ENCODE data around the gene ZNF497.
"Not testable (repeated sequence)": the region's sequence is repeated elsewhere in the genome, so short reads cannot be mapped to it uniquely, and the experiment has no call there.

The ZNF497 gene

GRCh38 chr19:58362272-58362994, at the start of gene ZNF497:
Gene ZNF497 (minus strand): TSS chr19:58362751. CDS start chr19:58357635, 5,116 bp downstream.
- peak; percentile 95 to 98 for DNase-seq

- peak in 1 of 2 experiments; percentile 51 for DNase-seq
These were observed 46.6 kb upstream of the ZNF497 start for GRCh38 chr19:58409010-58409790.

GRCh38 chr19:58408152-58409009, 45.8 kb upstream of the ZNF497 start, which contains the start of gene ZNF584:
Gene ZNF584 (plus strand): TSS chr19:58408649. CDS start chr19:58409148, 499 bp downstream.
- peak; percentile 91 to 97 for DNase-seq

GRCh38 chr19:58407658-58408151, 45.2 kb upstream of the ZNF497 start:
- DNase-seq, result no peak

- no peak for DNase-seq
These were observed 44.5 kb upstream of the ZNF497 start for GRCh38 chr19:58406818-58407657.

GRCh38 chr19:58403920-58404478, 41.4 kb upstream of the ZNF497 start:
- DNase-seq, result not testable (repeated sequence)

- DNase-seq, result no peak
These were observed 39.4 kb upstream of the ZNF497 start for GRCh38 chr19:58401840-58402421.

GRCh38 chr19:58400916-58401839, 38.6 kb upstream of the ZNF497 start:
- DNase-seq, result peak; percentile 99 to 100

- peak; percentile 56 to 80 for DNase-seq
These were observed 37.9 kb upstream of the ZNF497 start for GRCh38 chr19:58400316-58400915.

GRCh38 chr19:58399903-58400302, 37.4 kb upstream of the ZNF497 start:
- DNase-seq, result no peak

- DNase-seq, result no peak
These were observed 36.0 kb upstream of the ZNF497 start for GRCh38 chr19:58398545-58398944.

GRCh38 chr19:58398087-58398486, 35.5 kb upstream of the ZNF497 start:
- no peak for DNase-seq

GRCh38 chr19:58397533-58398037, 35.0 kb upstream of the ZNF497 start:
- no peak for DNase-seq

- DNase-seq, result no peak
These were observed 34.4 kb upstream of the ZNF497 start for GRCh38 chr19:58396691-58397532.

GRCh38 chr19:58395979-58396627, 33.6 kb upstream of the ZNF497 start:
- no peak for DNase-seq

GRCh38 chr19:58395220-58395978, 32.8 kb upstream of the ZNF497 start, which contains the start of gene RNF225:
Gene RNF225 (plus strand): TSS chr19:58395656. CDS start chr19:58396090, 434 bp downstream.
- no peak for DNase-seq

GRCh38 chr19:58394821-58395219, 32.3 kb upstream of the ZNF497 start:
- DNase-seq, result no peak
